Measurements from ENCODE around the gene TENM3. TPM values are rescaled to one million over a fixed set of nuclear protein-coding genes. Genes with fewer than 3 reads are reported as not detected.

The TENM3 gene
- total and polyA plus RNA-seq, 7 experiments from 2014 or later, result not detected

- Mint-ChIP-seq H3K9me3 (peaks cover 0 to 2% (median 0%) of the 10 kb centered on the region in 11 donors), H3K4me3 (no peak overlapping the region), H3K4me1 (peaks cover 0 to 14% (median 1%) of the 10 kb centered on the region in 7 donors), H3K27me3 (peaks cover 2 to 26% (median 19%) of the 10 kb centered on the region in 5 donors), H3K36me3 (no peaks in the 10 kb centered on the region), H3K27ac (no peak overlapping the region)
- intact Hi-C loops (cut with micrococcal nuclease), result no loop called here
- no peak overlapping the region for H3K4me3 ChIP-seq (ENCODE audit: low read length)
- no peak overlapping the region for H3K27ac ChIP-seq (ENCODE audit: low read depth, low read length)
- ChIA-PET POLR2A (no interaction called here), CTCF (interaction anchor here (0.5 to 0.8 kb wide), 4 partner anchors 9 to 710 kb away, joined by 3 to 4 read pairs (median 3); no protein-coding TSS in a partner anchor)
- no peaks in the 10 kb centered on the region for H3K4me1 ChIP-seq (ENCODE audit: control insufficient read depth in 2 of 2, insufficient read depth in 2 of 2, low read length in 2 of 2)
- peaks cover 0 to 5% of the 10 kb centered on the region in 2 donors for H3K27me3 ChIP-seq (ENCODE audit: control insufficient read depth in 2 of 2, insufficient read depth in 2 of 2, low read length in 2 of 2)
- H3K36me3 ChIP-seq (ENCODE audit: control insufficient read depth in 2 of 3, insufficient read depth in 3 of 3, low read length in 3 of 3), result no peaks in the 10 kb centered on the region
- ATAC-seq (no peak), DNase-seq (no peak)
- H3K9me3 ChIP-seq (ENCODE audit: control insufficient read depth in 2 of 3, low read length in 3 of 3), result no peaks in the 10 kb centered on the region
Measured at GRCh38 chr4:182495645-182496385, 252.6 kb downstream of the TENM3 start.

DNA sequence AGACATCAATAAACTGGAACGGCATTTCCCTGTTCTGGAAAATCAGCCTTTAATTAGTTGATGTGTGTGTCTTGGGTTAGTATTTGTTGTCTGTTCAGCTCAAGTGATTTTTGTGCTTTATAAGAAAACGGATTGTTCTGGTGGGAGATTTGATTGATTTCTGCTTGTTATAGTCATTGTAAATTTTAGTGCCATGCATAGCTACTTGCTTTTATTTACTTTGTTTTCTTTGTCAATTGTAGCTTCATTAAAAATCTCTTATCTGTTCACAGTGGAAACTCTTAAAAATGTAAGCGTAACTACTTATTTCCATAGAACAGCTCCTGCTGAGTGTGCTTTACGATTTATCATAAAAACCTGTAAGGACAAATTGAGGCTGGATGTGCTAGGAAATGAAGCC, 253.2 kb downstream of the TENM3 start:
- H3K4me3 Mint-ChIP-seq, result no peak overlapping the region
- DNase-seq (no peak), ATAC-seq (no peak)
- peaks cover 2 to 26% (median 19%) of the 10 kb centered on the region in 5 donors for H3K27me3 Mint-ChIP-seq
- POLR2A ChIA-PET, result no interaction called here
- no peaks in the 10 kb centered on the region for H3K36me3 ChIP-seq (ENCODE audit: control insufficient read depth in 2 of 3, insufficient read depth in 3 of 3, low read length in 3 of 3)
- H3K27ac ChIP-seq (ENCODE audit: low read depth, low read length), result no peak overlapping the region
- intact Hi-C loops (cut with micrococcal nuclease), result no loop called here
- H3K4me1 Mint-ChIP-seq, result peaks cover 0 to 14% (median 1%) of the 10 kb centered on the region in 7 donors
- H3K9me3 Mint-ChIP-seq, result peaks cover 0 to 2% (median 0%) of the 10 kb centered on the region in 11 donors
- H3K4me1 ChIP-seq (ENCODE audit: control insufficient read depth in 2 of 2, insufficient read depth in 2 of 2, low read length in 2 of 2), result no peaks in the 10 kb centered on the region
- H3K36me3 Mint-ChIP-seq, result no peaks in the 10 kb centered on the region
- no peak overlapping the region for H3K27ac Mint-ChIP-seq
- CTCF ChIA-PET, result interaction anchor here (0.6 to 0.7 kb wide), 2 partner anchors 14 to 711 kb away, joined by 3 to 4 read pairs; no protein-coding TSS in a partner anchor
- no peak overlapping the region for H3K4me3 ChIP-seq (ENCODE audit: low read length)
- H3K27me3 ChIP-seq (ENCODE audit: control insufficient read depth in 2 of 2, insufficient read depth in 2 of 2, low read length in 2 of 2), result peaks cover 0 to 5% of the 10 kb centered on the region in 2 donors
- H3K9me3 ChIP-seq (ENCODE audit: control insufficient read depth in 2 of 3, low read length in 3 of 3), result no peaks in the 10 kb centered on the region

GRCh38 chr4:182502064-182502463, 258.9 kb downstream of the TENM3 start:
- H3K36me3 Mint-ChIP-seq, result no peaks in the 10 kb centered on the region
- no peak overlapping the region for H3K4me3 Mint-ChIP-seq
- ChIA-PET POLR2A (no interaction called here), CTCF (no interaction called here)
- Histone ChIP-seq H3K27ac (ENCODE audit: low read depth, low read length) (no peak overlapping the region), H3K4me3 (ENCODE audit: low read length) (no peak overlapping the region), H3K36me3 (ENCODE audit: control insufficient read depth in 2 of 3, insufficient read depth in 3 of 3, low read length in 3 of 3) (no peaks in the 10 kb centered on the region), H3K27me3 (ENCODE audit: control insufficient read depth in 2 of 2, insufficient read depth in 2 of 2, low read length in 2 of 2) (no peaks in the 10 kb centered on the region), H3K9me3 (ENCODE audit: control insufficient read depth in 2 of 3, low read length in 3 of 3) (no peaks in the 10 kb centered on the region), H3K4me1 (ENCODE audit: control insufficient read depth in 2 of 2, insufficient read depth in 2 of 2, low read length in 2 of 2) (no peaks in the 10 kb centered on the region)
- DNase-seq (no peak), ATAC-seq (no peak)
- H3K27me3 Mint-ChIP-seq, result peaks cover 3 to 42% (median 19%) of the 10 kb centered on the region in 5 donors
- no peak overlapping the region for H3K27ac Mint-ChIP-seq
- no peaks in the 10 kb centered on the region for H3K4me1 Mint-ChIP-seq
- peaks cover 0 to 2% (median 0%) of the 10 kb centered on the region in 11 donors for H3K9me3 Mint-ChIP-seq
- intact Hi-C loops (cut with micrococcal nuclease), result no loop called here

- no peak for DNase-seq
- Mint-ChIP-seq H3K27me3 (peaks cover 3 to 31% (median 15%) of the 10 kb centered on the region in 5 donors), H3K27ac (no peak overlapping the region), H3K36me3 (no peaks in the 10 kb centered on the region), H3K4me1 (no peaks in the 10 kb centered on the region), H3K4me3 (no peak overlapping the region), H3K9me3 (no peaks in the 10 kb centered on the region)
- ChIA-PET CTCF (no interaction called here), POLR2A (no interaction called here)
- no peak overlapping the region for H3K4me3 ChIP-seq (ENCODE audit: low read length)
- no peaks in the 10 kb centered on the region for H3K4me1 ChIP-seq (ENCODE audit: control insufficient read depth in 2 of 2, insufficient read depth in 2 of 2, low read length in 2 of 2)
- intact Hi-C loops (cut with micrococcal nuclease), result no loop called here
- no peak overlapping the region for H3K27ac ChIP-seq (ENCODE audit: low read depth, low read length)
- ATAC-seq, result no peak
- no peaks in the 10 kb centered on the region for H3K9me3 ChIP-seq (ENCODE audit: control insufficient read depth in 2 of 3, low read length in 3 of 3)
- no peaks in the 10 kb centered on the region for H3K36me3 ChIP-seq (ENCODE audit: control insufficient read depth in 2 of 3, insufficient read depth in 3 of 3, low read length in 3 of 3)
- H3K27me3 ChIP-seq (ENCODE audit: control insufficient read depth in 2 of 2, insufficient read depth in 2 of 2, low read length in 2 of 2), result no peaks in the 10 kb centered on the region
Measured at GRCh38 chr4:182504463-182504862, 261.3 kb downstream of the TENM3 start.

GRCh38 chr4:182507805-182508204, 264.6 kb downstream of the TENM3 start:
- Histone ChIP-seq H3K36me3 (ENCODE audit: control insufficient read depth in 2 of 3, insufficient read depth in 3 of 3, low read length in 3 of 3) (no peaks in the 10 kb centered on the region), H3K4me3 (ENCODE audit: low read length) (no peak overlapping the region), H3K4me1 (ENCODE audit: control insufficient read depth in 2 of 2, insufficient read depth in 2 of 2, low read length in 2 of 2) (no peaks in the 10 kb centered on the region), H3K27me3 (ENCODE audit: control insufficient read depth in 2 of 2, insufficient read depth in 2 of 2, low read length in 2 of 2) (no peaks in the 10 kb centered on the region), H3K9me3 (ENCODE audit: control insufficient read depth in 2 of 3, low read length in 3 of 3) (no peaks in the 10 kb centered on the region), H3K27ac (ENCODE audit: low read depth, low read length) (no peak overlapping the region)
- ChIA-PET CTCF (no interaction called here), POLR2A (no interaction called here)
- no peak overlapping the region for H3K4me3 Mint-ChIP-seq
- H3K9me3 Mint-ChIP-seq, result no peaks in the 10 kb centered on the region
- peaks cover 5 to 22% (median 15%) of the 10 kb centered on the region in 5 donors for H3K27me3 Mint-ChIP-seq
- ATAC-seq, result no peak
- no peak for DNase-seq
- intact Hi-C loops (cut with micrococcal nuclease), result no loop called here
- H3K36me3 Mint-ChIP-seq, result no peaks in the 10 kb centered on the region
- H3K27ac Mint-ChIP-seq, result no peak overlapping the region
- H3K4me1 Mint-ChIP-seq, result no peaks in the 10 kb centered on the region

- H3K9me3 Mint-ChIP-seq, result no peaks in the 10 kb centered on the region
- no peak overlapping the region for H3K27ac Mint-ChIP-seq
- ATAC-seq (no peak), DNase-seq (no peak)
- ChIA-PET POLR2A (no interaction called here), CTCF (no interaction called here)
- Histone ChIP-seq H3K9me3 (ENCODE audit: control insufficient read depth in 2 of 3, low read length in 3 of 3) (no peaks in the 10 kb centered on the region), H3K4me3 (ENCODE audit: low read length) (no peak overlapping the region), H3K27me3 (ENCODE audit: control insufficient read depth in 2 of 2, insufficient read depth in 2 of 2, low read length in 2 of 2) (no peaks in the 10 kb centered on the region), H3K36me3 (ENCODE audit: control insufficient read depth in 2 of 3, insufficient read depth in 3 of 3, low read length in 3 of 3) (no peaks in the 10 kb centered on the region), H3K27ac (ENCODE audit: low read depth, low read length) (no peak overlapping the region), H3K4me1 (ENCODE audit: control insufficient read depth in 2 of 2, insufficient read depth in 2 of 2, low read length in 2 of 2) (no peaks in the 10 kb centered on the region)
- H3K27me3 Mint-ChIP-seq, result peaks cover 0 to 11% (median 5%) of the 10 kb centered on the region in 5 donors
- H3K4me1 Mint-ChIP-seq, result no peaks in the 10 kb centered on the region
- intact Hi-C loops (cut with micrococcal nuclease), result no loop called here
- H3K4me3 Mint-ChIP-seq, result no peak overlapping the region
- H3K36me3 Mint-ChIP-seq, result no peaks in the 10 kb centered on the region
Measured at GRCh38 chr4:182510836-182511235, 267.6 kb downstream of the TENM3 start.
